ENCODE results near the gene UNC13B.
A peak's percentile ranks its signal among the peaks of the same experiment; 100 is the strongest.

UNC13B gene

DNA sequence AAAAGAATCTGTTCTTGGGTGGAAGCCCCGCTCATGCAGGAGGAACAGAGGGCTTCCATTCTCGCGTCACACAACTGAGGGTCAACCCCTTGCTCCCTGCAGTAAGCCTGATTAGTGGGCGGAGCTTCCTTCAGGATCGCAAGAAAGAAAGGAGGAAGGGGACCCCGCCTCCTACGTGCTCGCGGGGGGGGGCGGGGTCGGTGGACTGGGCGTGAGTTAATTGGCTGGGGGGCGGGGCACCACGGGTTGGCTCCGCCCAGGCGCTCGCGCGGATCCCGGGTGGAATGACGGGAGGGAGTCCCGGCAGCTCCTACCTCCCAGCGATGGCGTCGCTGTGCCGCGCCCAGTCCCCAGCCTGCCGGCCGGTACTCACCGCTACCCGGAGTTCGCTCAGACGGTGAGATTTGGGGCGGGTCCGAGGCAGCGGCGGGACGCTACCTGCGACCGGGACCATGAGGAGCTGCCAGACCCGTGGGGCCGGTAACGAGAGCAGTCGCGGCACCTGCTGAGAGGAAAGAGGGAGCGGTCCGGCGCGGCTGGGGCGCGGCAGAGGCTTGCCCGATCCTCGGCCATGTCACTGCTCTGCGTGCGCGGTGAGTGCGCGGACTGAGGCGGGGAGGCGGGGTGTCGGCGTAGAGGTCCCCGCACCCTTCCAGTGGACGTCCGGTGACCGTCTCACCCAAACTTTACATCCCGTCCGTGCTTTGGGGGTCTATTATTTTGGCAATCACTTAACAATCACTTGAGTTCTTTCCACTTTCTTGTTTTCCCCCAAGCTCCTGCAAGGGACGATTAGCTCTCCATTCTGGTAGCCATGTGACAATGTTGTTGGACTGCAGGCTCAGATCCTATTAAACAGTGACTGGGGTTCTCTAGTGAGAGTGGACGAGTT is at the start of gene UNC13B:
Gene UNC13B, plus strand, starts transcription at position 297 of the 892 bp plus-strand sequence. Its CDS starts 275 bp downstream, at position 572.
- ATAC-seq (ENCODE audit: low read depth) (peak; percentile 96), DNase-seq (ENCODE audit: low spot score) (peak; percentile 91)
- H3K4me1 ChIP-seq (ENCODE audit: insufficient read depth, poor library complexity, severe bottlenecking): peaks cover 9% of the 10 kb centered on the region
- peak within 1 kb of the TSS; percentile 95 for H3K4me3 ChIP-seq (ENCODE audit: severe bottlenecking)
- H3K9me3 ChIP-seq (ENCODE audit: severe bottlenecking): no peaks in the 10 kb centered on the region
- H3K27me3 ChIP-seq (ENCODE audit: insufficient read depth, poor library complexity, severe bottlenecking): no peaks in the 10 kb centered on the region
- H3K27ac ChIP-seq (ENCODE audit: poor library complexity, severe bottlenecking): peak within 1 kb of the TSS; percentile 4
- H3K36me3 ChIP-seq (ENCODE audit: low read depth): no peaks in the 10 kb centered on the region; the same call in 1 of the 2 replicates
- TF ChIP-seq, protein P1, sequence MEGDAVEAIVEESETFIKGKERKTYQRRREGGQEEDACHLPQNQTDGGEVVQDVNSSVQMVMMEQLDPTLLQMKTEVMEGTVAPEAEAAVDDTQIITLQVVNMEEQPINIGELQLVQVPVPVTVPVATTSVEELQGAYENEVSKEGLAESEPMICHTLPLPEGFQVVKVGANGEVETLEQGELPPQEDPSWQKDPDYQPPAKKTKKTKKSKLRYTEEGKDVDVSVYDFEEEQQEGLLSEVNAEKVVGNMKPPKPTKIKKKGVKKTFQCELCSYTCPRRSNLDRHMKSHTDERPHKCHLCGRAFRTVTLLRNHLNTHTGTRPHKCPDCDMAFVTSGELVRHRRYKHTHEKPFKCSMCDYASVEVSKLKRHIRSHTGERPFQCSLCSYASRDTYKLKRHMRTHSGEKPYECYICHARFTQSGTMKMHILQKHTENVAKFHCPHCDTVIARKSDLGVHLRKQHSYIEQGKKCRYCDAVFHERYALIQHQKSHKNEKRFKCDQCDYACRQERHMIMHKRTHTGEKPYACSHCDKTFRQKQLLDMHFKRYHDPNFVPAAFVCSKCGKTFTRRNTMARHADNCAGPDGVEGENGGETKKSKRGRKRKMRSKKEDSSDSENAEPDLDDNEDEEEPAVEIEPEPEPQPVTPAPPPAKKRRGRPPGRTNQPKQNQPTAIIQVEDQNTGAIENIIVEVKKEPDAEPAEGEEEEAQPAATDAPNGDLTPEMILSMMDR (IDR thresholded peaks at IDR 0.05; ENCODE audit: poor library complexity, severe bottlenecking): no peak

DNA sequence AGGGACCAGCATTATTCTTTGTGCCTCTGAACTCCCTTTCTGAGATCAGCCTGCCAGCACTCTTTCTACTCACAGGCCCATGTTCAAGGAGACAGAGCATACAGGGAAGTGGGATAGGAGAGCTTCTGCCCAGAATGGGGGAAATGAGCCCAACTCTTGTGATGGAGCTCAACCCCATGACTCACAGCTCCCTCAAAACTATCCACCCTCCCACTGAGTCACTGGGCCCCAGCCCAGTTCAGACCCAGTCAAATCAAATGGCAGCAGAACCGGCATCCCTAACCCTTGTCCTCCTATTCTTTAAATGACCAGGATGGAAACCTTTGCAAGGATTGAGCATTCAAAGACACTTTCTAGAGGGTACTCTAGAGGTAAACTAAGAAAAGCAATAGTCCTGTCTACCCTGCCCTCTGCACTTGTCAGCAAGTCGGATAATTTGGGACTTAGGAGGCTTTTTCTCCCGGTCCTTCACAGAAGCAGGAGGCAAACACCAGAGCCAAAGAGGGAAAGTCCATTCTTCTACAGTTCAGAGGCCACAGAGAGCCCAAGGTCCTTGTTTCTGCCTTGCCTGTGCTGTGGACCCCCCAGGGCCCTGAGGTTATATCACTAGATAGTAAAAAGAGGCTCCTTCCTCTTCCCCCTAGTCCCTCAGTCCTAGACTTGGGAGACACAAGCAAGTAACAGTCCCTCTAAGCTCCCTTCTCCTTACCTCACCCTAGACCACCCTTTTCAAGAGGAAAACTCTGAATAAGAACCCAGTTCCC is 49.4 kb upstream of the UNC13B start:
- no peak for ATAC-seq (ENCODE audit: low read depth)

DNA sequence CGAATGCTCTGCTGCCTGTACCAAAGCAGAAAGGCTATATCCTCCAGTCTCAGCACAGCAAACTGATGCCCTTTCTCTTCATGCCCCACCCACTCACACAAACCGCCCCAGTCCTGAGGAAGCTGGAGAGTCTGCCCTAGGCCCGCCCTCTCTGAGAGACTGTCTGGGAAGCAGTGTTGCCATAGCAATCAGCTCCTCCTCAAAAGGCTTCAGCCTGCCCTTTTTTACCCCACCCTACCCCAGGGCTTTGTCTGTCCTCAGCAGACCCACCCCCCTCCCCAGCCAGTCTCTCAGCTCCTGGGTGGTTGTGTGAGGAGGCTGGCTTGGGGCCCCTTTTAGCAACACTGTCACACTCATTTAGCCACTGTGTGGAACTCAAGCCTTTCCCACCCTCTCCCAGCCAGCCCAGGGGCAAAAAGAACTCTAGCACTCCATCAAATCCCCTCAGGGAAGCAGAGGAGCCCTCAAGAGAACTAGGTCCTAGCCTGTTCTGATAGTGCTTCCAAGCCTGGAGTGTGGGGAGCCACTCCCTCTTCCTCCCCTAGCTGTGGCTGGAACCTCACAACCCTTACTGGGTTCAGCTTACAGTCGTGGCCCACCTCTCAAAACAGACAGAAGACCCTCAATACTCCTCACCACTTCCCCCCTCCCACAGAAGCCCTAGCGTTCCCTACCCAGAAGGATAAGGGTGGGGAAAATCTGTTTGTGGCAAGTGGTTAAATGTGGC is 47.5 kb upstream of the UNC13B start:
- peak overlapping the region; percentile 51 for H3K4me3 ChIP-seq (ENCODE audit: severe bottlenecking)
- peak overlapping the region; percentile 94 for H3K27ac ChIP-seq (ENCODE audit: poor library complexity, severe bottlenecking)
- H3K9me3 ChIP-seq (ENCODE audit: severe bottlenecking): no peaks in the 10 kb centered on the region
- peaks cover 23% of the 10 kb centered on the region for H3K4me1 ChIP-seq (ENCODE audit: insufficient read depth, poor library complexity, severe bottlenecking)
- DNase-seq (ENCODE audit: low spot score): peak; percentile 97
- 0 out of 2 replicates have a peak, but pooled peaks cover 2% of the 10 kb centered on the region for H3K36me3 ChIP-seq (ENCODE audit: low read depth)
- H3K27me3 ChIP-seq (ENCODE audit: insufficient read depth, poor library complexity, severe bottlenecking): no peaks in the 10 kb centered on the region
- TF ChIP-seq, protein P1 (IDR thresholded peaks at IDR 0.05; ENCODE audit: poor library complexity, severe bottlenecking): no peak
- peak; percentile 55 for ATAC-seq (ENCODE audit: low read depth)

More for the DNA sequence above, 49.4 kb upstream of the UNC13B start:
- H3K4me1 ChIP-seq (ENCODE audit: insufficient read depth, poor library complexity, severe bottlenecking): peaks cover 23% of the 10 kb centered on the region
- H3K4me3 ChIP-seq (ENCODE audit: severe bottlenecking): no peak overlapping the region
- peak overlapping the region; percentile 94 for H3K27ac ChIP-seq (ENCODE audit: poor library complexity, severe bottlenecking)
- TF ChIP-seq, protein P1 (IDR thresholded peaks at IDR 0.05; ENCODE audit: poor library complexity, severe bottlenecking): no peak
- no peak for DNase-seq (ENCODE audit: low spot score)
- no peaks in the 10 kb centered on the region for H3K9me3 ChIP-seq (ENCODE audit: severe bottlenecking)
- no peaks in the 10 kb centered on the region for H3K27me3 ChIP-seq (ENCODE audit: insufficient read depth, poor library complexity, severe bottlenecking)
- H3K36me3 ChIP-seq (ENCODE audit: low read depth): peaks cover 17% of the 10 kb centered on the region

DNA sequence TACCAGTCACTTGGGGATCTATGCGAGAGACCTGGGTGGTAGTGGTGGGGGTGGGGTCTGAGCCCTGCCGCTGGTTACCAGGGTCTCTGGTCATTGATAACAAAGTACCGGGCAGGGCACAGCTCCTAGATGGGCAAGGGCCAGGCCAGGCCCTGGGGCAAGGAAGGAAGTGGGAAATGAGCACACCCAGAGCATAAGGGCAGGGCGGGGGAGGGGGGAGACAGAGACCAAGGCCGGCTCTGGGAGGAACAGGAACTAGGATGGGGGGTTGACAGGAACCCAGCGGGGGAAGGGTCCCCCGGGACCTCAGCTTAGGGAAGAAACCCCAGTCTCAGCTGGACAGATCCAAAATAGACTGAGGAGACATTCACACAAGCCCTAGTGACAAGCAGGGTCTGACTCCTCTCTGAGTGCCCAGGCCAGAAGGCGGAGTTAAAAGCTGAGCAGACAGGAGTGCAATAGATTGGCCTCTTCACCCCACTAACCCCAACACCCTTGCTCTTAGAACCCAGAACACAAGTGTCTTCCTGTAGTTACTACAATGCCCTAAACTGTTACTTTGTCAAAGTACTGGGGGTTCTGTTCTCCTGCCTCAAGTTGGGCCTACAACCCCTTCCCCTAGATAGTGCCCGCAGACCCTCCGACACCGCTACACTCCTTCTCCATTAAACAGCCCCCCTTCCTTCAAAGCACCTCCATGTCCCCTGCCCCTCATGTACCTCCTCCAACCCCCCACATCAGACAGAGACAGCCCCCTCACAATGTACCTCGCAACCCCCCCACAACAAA is 46.8 kb upstream of the UNC13B start:
- Histone ChIP-seq H3K27ac (ENCODE audit: poor library complexity, severe bottlenecking) (peak overlapping the region; percentile 94), H3K36me3 (ENCODE audit: low read depth) (no peaks in the 10 kb centered on the region), H3K4me1 (ENCODE audit: insufficient read depth, poor library complexity, severe bottlenecking) (peaks cover 23% of the 10 kb centered on the region), H3K4me3 (ENCODE audit: severe bottlenecking) (peak overlapping the region; percentile 51), H3K27me3 (ENCODE audit: insufficient read depth, poor library complexity, severe bottlenecking) (no peaks in the 10 kb centered on the region), H3K9me3 (ENCODE audit: severe bottlenecking) (no peaks in the 10 kb centered on the region)
- TF ChIP-seq, protein P1 (IDR thresholded peaks at IDR 0.05; ENCODE audit: poor library complexity, severe bottlenecking): no peak
- ATAC-seq (ENCODE audit: low read depth): no peak
- no peak for DNase-seq (ENCODE audit: low spot score)
